CD4-positive, alpha-beta T cell treated with Interleukin-21 for 1 hour (primary cell): ENCODE measurements around the gene CALU.

ENCODE experiments used
- DNase-seq: peaks from one replicate; pipeline ENCODE4 v3.0.0-alpha.2; 2020

CALU gene

GRCh38 chr7:128739048-128739962 is at the start of gene CALU:
CALU (plus strand) TSS chr7:128739359; CDS start chr7:128748584, 9,225 bp downstream.
- DNase-seq: peak; percentile 93

GRCh38 chr7:128691227-128691626 is 47.9 kb upstream of the CALU start:
- DNase-seq: no peak

GRCh38 chr7:128692623-128693270 is 46.4 kb upstream of the CALU start:
- DNase-seq: no peak

GRCh38 chr7:128693373-128694015 is 45.7 kb upstream of the CALU start:
- no peak for DNase-seq

- no peak for DNase-seq
These were observed 44.4 kb upstream of the CALU start for GRCh38 chr7:128694738-128695137.

- DNase-seq: peak; percentile 41
These were observed 41.8 kb upstream of the CALU start for GRCh38 chr7:128697302-128697905.

GRCh38 chr7:128699196-128699712 is 39.9 kb upstream of the CALU start:
- DNase-seq: no peak

GRCh38 chr7:128699895-128700294 is 39.3 kb upstream of the CALU start:
- DNase-seq: no peak

GRCh38 chr7:128701062-128701785 is 37.9 kb upstream of the CALU start:
- no peak for DNase-seq

- no peak for DNase-seq
These were observed 35.4 kb upstream of the CALU start for GRCh38 chr7:128703609-128704241.

GRCh38 chr7:128705891-128706333 is 33.2 kb upstream of the CALU start:
- no peak for DNase-seq

- DNase-seq: no peak
These were observed 31.4 kb upstream of the CALU start for GRCh38 chr7:128707752-128708151.

- no peak for DNase-seq
These were observed 30.9 kb upstream of the CALU start for GRCh38 chr7:128708235-128708634.

- DNase-seq: no peak
These were observed 30.3 kb upstream of the CALU start for GRCh38 chr7:128708824-128709223.

- no peak for DNase-seq
These were observed 28.7 kb upstream of the CALU start for GRCh38 chr7:128710481-128710880.

- DNase-seq: no peak
These were observed 25.4 kb upstream of the CALU start for GRCh38 chr7:128713794-128714193.

- DNase-seq: no peak
These were observed 24.3 kb upstream of the CALU start for GRCh38 chr7:128714701-128715495.

- DNase-seq: no peak
These were observed 20.1 kb upstream of the CALU start for GRCh38 chr7:128718967-128719642.

GRCh38 chr7:128721376-128721775 is 17.8 kb upstream of the CALU start:
- no peak for DNase-seq

- DNase-seq: no peak
These were observed 14.4 kb upstream of the CALU start for GRCh38 chr7:128724743-128725142.
